Fibroblast of villous mesenchyme (primary cell): ENCODE data around the gene RMI2. TPM values are rescaled to one million over a fixed set of nuclear protein-coding genes. Genes with fewer than 3 reads are reported as not detected.

Source experiments
- DNase-seq: peaks from one replicate; pipeline ENCODE4 v3.0.0-alpha.2; 2010; ENCODE audit warnings: low read depth
- H3K4me3 ChIP-seq: 2 replicates; pipeline ENCODE4 v1.5.1; 2011; ENCODE audit warnings: low read depth, mild to moderate bottlenecking, low read length
- total RNA-seq: library from RNA; depleted of rRNA; stranded (reverse); fragments of >200 nt; gene quantifications from 2 replicates; pipeline ENCODE4 v1.2.3, GENCODE V29; 2012
- TF ChIP-seq, protein P1 (sequence below): IDR thresholded peaks from 2 replicates; pipeline ENCODE4 v1.5.1; 2012; ENCODE audit warnings: low read depth, mild to moderate bottlenecking, low read length; ENCODE audit not compliant: insufficient read depth

Gene RMI2
- total RNA-seq, 1 donor: 5.6 TPM

- H3K4me3 ChIP-seq: no peak overlapping the region
- DNase-seq: peak; percentile 91
- TF ChIP-seq, protein P1, sequence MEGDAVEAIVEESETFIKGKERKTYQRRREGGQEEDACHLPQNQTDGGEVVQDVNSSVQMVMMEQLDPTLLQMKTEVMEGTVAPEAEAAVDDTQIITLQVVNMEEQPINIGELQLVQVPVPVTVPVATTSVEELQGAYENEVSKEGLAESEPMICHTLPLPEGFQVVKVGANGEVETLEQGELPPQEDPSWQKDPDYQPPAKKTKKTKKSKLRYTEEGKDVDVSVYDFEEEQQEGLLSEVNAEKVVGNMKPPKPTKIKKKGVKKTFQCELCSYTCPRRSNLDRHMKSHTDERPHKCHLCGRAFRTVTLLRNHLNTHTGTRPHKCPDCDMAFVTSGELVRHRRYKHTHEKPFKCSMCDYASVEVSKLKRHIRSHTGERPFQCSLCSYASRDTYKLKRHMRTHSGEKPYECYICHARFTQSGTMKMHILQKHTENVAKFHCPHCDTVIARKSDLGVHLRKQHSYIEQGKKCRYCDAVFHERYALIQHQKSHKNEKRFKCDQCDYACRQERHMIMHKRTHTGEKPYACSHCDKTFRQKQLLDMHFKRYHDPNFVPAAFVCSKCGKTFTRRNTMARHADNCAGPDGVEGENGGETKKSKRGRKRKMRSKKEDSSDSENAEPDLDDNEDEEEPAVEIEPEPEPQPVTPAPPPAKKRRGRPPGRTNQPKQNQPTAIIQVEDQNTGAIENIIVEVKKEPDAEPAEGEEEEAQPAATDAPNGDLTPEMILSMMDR: no peak
Measured at GRCh38 chr16:11349599-11350276, 4.5 kb downstream of the RMI2 start.

DNA sequence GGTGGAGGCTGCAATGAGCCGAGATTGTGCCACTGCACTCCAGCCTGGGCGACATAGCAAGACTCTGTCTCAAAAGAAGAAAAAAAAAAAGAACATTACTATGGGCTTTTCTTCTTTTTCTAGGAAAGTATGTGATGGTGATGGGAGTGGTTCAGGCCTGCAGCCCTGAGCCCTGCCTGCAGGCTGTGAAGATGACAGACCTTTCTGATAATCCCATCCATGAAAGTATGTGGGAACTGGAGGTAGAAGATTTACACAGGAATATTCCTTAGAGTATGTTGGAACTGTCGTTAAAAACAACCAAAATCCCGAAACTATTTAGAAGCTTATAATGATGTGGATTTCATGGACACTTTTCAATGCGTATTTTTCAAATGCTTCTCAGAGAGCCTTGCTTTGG, 5.3 kb downstream of the RMI2 start:
- TF ChIP-seq, protein P1: no peak
- no peak for DNase-seq
- no peak overlapping the region for H3K4me3 ChIP-seq

DNA sequence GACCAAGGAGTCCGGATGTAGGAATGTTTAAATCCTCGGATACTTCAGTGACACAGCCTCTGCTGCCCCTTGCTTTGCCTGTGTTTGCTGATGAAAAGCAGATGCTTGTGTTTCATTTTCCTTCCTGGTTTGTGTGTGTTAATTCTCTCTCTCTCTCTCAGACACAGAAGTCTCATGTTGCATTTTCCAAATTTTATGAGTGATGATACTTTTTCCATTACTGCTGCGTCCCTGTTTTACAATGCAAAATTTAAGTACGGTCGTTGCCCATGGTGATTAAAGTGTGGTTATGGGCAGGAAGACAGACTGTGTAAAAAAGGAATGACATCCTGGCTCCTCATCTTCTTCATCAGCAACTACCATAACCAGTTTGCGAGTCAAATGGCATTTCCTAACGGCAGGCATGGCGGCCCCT, 5.7 kb downstream of the RMI2 start:
- peak overlapping the region; percentile 7 for H3K4me3 ChIP-seq
- TF ChIP-seq, protein P1: no peak
- peak; percentile 96 for DNase-seq

DNA sequence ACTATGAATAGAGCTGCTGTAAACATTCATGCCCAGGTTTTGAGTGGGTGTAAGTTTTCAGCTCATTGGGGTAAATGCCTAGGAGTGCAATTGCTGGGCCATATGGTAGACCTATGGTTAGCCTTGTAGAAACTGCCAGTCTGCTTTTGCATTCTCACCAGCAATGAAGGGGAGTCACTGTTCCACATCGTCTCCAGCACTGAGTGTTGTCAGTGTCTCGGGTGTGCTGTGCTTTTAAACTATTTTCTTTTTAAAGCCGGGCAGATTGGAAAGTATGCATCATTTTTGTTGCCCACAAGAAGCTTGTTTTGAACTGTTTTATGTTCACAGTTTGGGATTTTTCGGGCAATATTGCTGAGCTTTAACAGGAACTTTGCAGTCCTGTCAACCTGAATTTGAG, 7.9 kb downstream of the RMI2 start:
- no peak for DNase-seq
- TF ChIP-seq, protein P1: no peak
- H3K4me3 ChIP-seq: no peak overlapping the region

DNA sequence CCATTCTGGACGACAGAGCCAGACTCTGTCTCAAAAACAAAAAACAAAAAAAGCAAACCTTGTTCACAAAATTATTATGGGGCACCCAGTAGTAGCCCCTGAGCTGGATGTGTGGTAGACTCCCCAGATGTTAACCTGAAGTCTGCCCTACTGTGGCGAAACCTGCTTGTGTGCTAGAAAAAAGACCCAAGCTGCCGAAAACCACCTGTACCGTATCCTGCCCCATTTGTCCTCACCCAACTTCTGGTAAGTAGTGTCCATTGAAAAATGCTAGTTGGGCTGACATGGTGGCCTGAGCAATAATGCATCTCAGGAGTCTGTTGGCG, 9.1 kb downstream of the RMI2 start:
- H3K4me3 ChIP-seq: no peak overlapping the region
- TF ChIP-seq, protein P1: no peak
- no peak for DNase-seq

GRCh38 chr16:11354733-11355574, 9.7 kb downstream of the RMI2 start:
- H3K4me3 ChIP-seq: no peak overlapping the region
- TF ChIP-seq, protein P1: no peak
- peak; percentile 93 for DNase-seq
